ENCODE results near the gene PTAR1. TPM values are rescaled to one million over a fixed set of nuclear protein-coding genes. Genes with fewer than 3 reads are reported as not detected.
A peak's percentile ranks its signal among the peaks of the same experiment; 100 is the strongest.

PTAR1 gene
- total RNA-seq, 1 donor from 2014 or later = 13.3 TPM

DNA sequence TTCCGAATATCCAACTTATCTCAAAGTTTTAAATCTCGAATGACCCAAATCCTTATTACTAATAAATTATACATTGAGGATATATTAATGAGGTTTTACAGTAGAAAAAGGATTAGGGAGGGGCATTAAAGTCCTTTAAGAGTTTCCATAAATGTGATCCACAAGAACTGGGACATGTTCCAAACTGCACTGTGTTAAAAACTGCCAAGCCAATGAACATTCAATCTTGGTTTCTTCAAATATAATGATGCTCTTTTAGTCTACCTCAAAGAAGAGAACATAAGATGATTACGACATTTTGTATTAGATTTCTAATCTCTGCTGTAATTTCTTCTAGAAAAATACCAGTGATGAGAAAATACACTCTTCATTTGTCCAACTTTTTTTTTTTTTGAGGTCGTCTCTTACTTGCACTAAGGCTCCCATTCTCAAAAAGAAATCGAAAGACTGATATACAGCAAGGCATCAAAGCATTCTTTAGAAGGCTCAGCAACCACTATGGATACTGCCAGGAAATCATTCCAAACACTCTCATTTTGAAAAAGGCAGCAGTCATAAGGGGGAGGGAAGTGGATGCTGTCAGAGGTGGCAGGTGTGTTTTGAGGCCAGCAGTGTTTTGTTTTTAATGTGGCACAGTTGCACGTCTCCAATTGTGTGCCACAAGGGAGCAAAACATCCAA lies 1.7 kb downstream of the PTAR1 start:
- no peaks in the 10 kb centered on the region for H3K36me3 ChIP-seq
- no peaks in the 10 kb centered on the region for H3K27me3 ChIP-seq
- intact Hi-C loops (cut with DNase I) = loop anchor here (5.0 kb wide), 1 partner anchor 289 kb away; no protein-coding TSS in a partner anchor

DNA sequence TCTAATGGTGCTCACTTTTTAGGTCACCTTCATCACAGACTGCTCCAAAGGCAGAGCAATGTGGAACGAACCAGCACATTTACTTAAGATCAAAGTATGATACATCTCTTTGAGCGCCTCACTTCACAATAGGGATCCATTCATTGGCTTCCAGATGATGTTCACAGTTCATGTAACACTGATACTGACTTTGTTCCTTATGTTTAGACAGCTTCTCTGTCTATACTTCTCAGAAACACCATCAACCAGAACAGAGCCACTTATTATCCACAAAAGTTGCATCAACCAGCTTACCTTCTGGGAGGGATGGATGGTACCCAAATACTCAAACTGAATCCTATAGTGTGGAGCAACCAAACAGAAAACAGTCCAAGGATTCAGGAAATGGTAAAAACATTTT lies 4.6 kb downstream of the PTAR1 start:
- DNase-seq (ENCODE audit: low spot score in 2 of 2) = no peak
- Histone ChIP-seq H3K9me3 (no peaks in the 10 kb centered on the region), H3K27ac (no peak overlapping the region), H3K4me3 (no peak overlapping the region), H3K27me3 (no peaks in the 10 kb centered on the region), H3K4me1 (peaks cover 2 to 10% of the 10 kb centered on the region in 2 donors), H3K36me3 (peaks cover 0 to 3% of the 10 kb centered on the region in 2 donors)
- intact Hi-C loops (cut with DNase I) = loop anchor here (5.0 kb wide), 1 partner anchor 292 kb away; no protein-coding TSS in a partner anchor
- TF ChIP-seq, protein P1, sequence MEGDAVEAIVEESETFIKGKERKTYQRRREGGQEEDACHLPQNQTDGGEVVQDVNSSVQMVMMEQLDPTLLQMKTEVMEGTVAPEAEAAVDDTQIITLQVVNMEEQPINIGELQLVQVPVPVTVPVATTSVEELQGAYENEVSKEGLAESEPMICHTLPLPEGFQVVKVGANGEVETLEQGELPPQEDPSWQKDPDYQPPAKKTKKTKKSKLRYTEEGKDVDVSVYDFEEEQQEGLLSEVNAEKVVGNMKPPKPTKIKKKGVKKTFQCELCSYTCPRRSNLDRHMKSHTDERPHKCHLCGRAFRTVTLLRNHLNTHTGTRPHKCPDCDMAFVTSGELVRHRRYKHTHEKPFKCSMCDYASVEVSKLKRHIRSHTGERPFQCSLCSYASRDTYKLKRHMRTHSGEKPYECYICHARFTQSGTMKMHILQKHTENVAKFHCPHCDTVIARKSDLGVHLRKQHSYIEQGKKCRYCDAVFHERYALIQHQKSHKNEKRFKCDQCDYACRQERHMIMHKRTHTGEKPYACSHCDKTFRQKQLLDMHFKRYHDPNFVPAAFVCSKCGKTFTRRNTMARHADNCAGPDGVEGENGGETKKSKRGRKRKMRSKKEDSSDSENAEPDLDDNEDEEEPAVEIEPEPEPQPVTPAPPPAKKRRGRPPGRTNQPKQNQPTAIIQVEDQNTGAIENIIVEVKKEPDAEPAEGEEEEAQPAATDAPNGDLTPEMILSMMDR (IDR thresholded peaks at IDR 0.05) = no peak

More for the DNA sequence above, 1.7 kb downstream of the PTAR1 start:
- Histone ChIP-seq H3K9me3 (no peaks in the 10 kb centered on the region), H3K4me1 (peaks cover 2 to 10% of the 10 kb centered on the region in 2 donors), H3K4me3 (peak overlapping the region in 1 of 2 donors; percentile 92), H3K27ac (no peak overlapping the region)
- DNase-seq (ENCODE audit: low spot score in 2 of 2) = no peak
- TF ChIP-seq, protein P1 (IDR thresholded peaks at IDR 0.05) = no peak

DNA sequence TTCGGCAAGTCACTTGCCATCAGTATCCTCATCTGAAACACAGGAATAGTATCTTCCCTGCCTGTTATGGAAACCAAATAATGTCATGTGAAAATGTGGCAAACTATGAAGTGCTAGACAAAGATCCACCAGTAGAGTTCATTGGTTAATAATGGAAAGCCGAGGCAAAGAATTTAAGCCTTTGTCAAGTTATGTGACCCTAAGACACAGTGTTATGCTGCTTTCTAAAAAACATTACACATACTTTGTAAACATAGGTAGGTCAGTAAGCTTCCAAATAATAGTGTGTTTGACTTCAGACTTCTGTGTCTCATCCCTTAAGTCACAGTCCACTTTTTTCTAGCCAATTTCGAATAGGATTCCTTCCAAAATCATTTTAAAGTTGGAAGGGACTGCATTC lies 6.0 kb downstream of the PTAR1 start:
- DNase-seq (ENCODE audit: low spot score in 2 of 2) = no peak
- TF ChIP-seq, protein P1 (IDR thresholded peaks at IDR 0.05) = no peak
- intact Hi-C loops (cut with DNase I) = no loop called here
- Histone ChIP-seq H3K36me3 (peaks cover 0 to 8% of the 10 kb centered on the region in 2 donors), H3K4me1 (peaks cover 2 to 10% of the 10 kb centered on the region in 2 donors), H3K9me3 (no peaks in the 10 kb centered on the region), H3K27me3 (no peaks in the 10 kb centered on the region), H3K27ac (no peak overlapping the region), H3K4me3 (no peak overlapping the region)

DNA sequence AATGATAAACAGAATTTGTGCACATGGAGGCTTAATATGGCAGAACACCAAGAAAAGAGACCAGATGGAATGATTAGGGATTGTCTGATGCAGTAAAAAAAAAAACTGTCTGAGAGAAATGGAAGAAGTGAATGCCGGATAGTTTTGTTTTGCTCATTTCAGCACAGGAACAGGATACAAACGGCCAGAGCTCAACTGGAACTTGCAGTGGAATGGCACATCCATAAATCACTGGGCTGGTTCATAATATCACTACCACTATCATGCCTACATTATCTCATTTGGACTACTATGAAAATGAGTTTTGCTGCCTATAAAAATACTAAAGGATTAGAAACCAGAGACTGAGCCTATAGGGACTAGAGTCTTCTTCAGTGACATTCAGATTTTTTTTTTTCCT lies 9.7 kb downstream of the PTAR1 start:
- intact Hi-C loops (cut with DNase I) = no loop called here

DNA sequence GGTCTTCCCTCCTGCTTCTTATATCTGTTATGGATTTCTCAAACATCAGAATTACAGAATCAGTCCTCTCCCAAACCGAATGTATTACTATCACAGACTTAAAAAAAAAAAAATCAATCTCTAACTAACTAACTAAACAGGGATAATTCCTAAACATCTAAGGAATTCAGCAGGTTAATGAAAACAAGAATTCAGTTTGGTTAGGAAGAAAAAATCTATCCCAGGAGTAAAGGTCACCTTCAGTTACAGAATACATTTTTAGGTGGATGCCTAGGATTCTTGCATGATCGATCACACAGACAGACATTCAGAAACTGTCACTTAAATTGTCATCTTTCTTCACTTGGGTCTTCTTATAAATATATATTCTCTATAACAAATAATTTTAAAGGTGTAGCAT lies 11.5 kb downstream of the PTAR1 start:
- intact Hi-C loops (cut with DNase I) = no loop called here

More for the DNA sequence above, 9.7 kb downstream of the PTAR1 start:
- Histone ChIP-seq H3K27me3 (no peaks in the 10 kb centered on the region), H3K36me3 (peaks cover 0 to 8% of the 10 kb centered on the region in 2 donors), H3K4me1 (no peaks in the 10 kb centered on the region), H3K9me3 (no peaks in the 10 kb centered on the region), H3K4me3 (no peak overlapping the region), H3K27ac (no peak overlapping the region)
- no peak for DNase-seq (ENCODE audit: low spot score in 2 of 2)
- TF ChIP-seq, protein P1 (IDR thresholded peaks at IDR 0.05) = no peak

More for the DNA sequence above, 11.5 kb downstream of the PTAR1 start:
- H3K27me3 ChIP-seq = no peaks in the 10 kb centered on the region
- H3K4me1 ChIP-seq = no peaks in the 10 kb centered on the region
- no peaks in the 10 kb centered on the region for H3K9me3 ChIP-seq
- H3K36me3 ChIP-seq = peaks cover 0 to 11% of the 10 kb centered on the region in 2 donors
- no peak for DNase-seq (ENCODE audit: low spot score in 2 of 2)
- no peak overlapping the region for H3K27ac ChIP-seq
- no peak overlapping the region for H3K4me3 ChIP-seq
- TF ChIP-seq, protein P1 (IDR thresholded peaks at IDR 0.05) = no peak

Measured in ascending aorta (tissue), 2 donors.